Femur (tissue), 1 donor: ENCODE measurements around the gene CNPPD1.

Source experiments
- DNase-seq: peaks from one replicate; pipeline ENCODE4 v3.0.0-alpha.2; 2017

The CNPPD1 gene

GRCh38 chr2:219178377-219179175 is 1.9 kb upstream of the CNPPD1 start:
- DNase-seq = no peak

- DNase-seq = peak; percentile 94
These were observed 1.0 kb upstream of the CNPPD1 start, which contains the start of gene RETREG2 for GRCh38 chr2:219177552-219178376. Gene RETREG2, plus strand, starts transcription at chr2:219178275. Its CDS starts 78 bp downstream, at chr2:219178353.

- no peak for DNase-seq
These were observed 552 bp downstream of the CNPPD1 start for GRCh38 chr2:219175928-219176817.

- no peak for DNase-seq
These were observed 1.2 kb downstream of the CNPPD1 start for GRCh38 chr2:219175486-219175885.

- DNase-seq = no peak
These were observed 1.9 kb downstream of the CNPPD1 start for GRCh38 chr2:219174801-219175200.

GRCh38 chr2:219174146-219174545 is 2.6 kb downstream of the CNPPD1 start:
- no peak for DNase-seq

GRCh38 chr2:219173176-219173575 is 3.5 kb downstream of the CNPPD1 start:
- DNase-seq = no peak

- DNase-seq = no peak
These were observed 4.2 kb downstream of the CNPPD1 start for GRCh38 chr2:219172231-219173154.

GRCh38 chr2:219171231-219171651 is 5.5 kb downstream of the CNPPD1 start:
- DNase-seq = peak; percentile 45

- no peak for DNase-seq
These were observed 6.6 kb downstream of the CNPPD1 start, which contains the start of gene SLC23A3 for GRCh38 chr2:219169930-219170654. Gene SLC23A3, minus strand, starts transcription at chr2:219170029. Its CDS starts 45 bp downstream, at chr2:219169984.

- DNase-seq = no peak
These were observed 7.8 kb downstream of the CNPPD1 start for GRCh38 chr2:219168932-219169331.

GRCh38 chr2:219168526-219168925 is 8.2 kb downstream of the CNPPD1 start:
- DNase-seq = no peak

- no peak for DNase-seq
These were observed 8.7 kb downstream of the CNPPD1 start for GRCh38 chr2:219167997-219168396.

GRCh38 chr2:219165058-219165911 is 11.4 kb downstream of the CNPPD1 start:
- no peak for DNase-seq

- no peak for DNase-seq
These were observed 13.6 kb downstream of the CNPPD1 start for GRCh38 chr2:219163156-219163555.

GRCh38 chr2:219161097-219161496 is 15.6 kb downstream of the CNPPD1 start:
- no peak for DNase-seq

GRCh38 chr2:219160186-219161017 is 16.3 kb downstream of the CNPPD1 start, which contains the start of gene NHEJ1:
Gene NHEJ1, minus strand, starts transcription at chr2:219160815. Its CDS starts 2,453 bp downstream, at chr2:219158362.
- DNase-seq = peak; percentile 96

GRCh38 chr2:219159771-219160185 is 16.9 kb downstream of the CNPPD1 start:
- DNase-seq = no peak

- no peak for DNase-seq
These were observed 18.1 kb downstream of the CNPPD1 start for GRCh38 chr2:219158586-219158985.
